CD4-positive, alpha-beta T cell treated with Interleukin-15 for 4 hours (primary cell): ENCODE measurements around the gene SCN2B.
A peak's percentile ranks its signal among the peaks of the same experiment; 100 is the strongest.

Source experiments
- DNase-seq: peaks from one replicate; pipeline ENCODE4 v3.0.0-alpha.2; 2020; ENCODE audit warnings: low spot score

Gene SCN2B

DNA sequence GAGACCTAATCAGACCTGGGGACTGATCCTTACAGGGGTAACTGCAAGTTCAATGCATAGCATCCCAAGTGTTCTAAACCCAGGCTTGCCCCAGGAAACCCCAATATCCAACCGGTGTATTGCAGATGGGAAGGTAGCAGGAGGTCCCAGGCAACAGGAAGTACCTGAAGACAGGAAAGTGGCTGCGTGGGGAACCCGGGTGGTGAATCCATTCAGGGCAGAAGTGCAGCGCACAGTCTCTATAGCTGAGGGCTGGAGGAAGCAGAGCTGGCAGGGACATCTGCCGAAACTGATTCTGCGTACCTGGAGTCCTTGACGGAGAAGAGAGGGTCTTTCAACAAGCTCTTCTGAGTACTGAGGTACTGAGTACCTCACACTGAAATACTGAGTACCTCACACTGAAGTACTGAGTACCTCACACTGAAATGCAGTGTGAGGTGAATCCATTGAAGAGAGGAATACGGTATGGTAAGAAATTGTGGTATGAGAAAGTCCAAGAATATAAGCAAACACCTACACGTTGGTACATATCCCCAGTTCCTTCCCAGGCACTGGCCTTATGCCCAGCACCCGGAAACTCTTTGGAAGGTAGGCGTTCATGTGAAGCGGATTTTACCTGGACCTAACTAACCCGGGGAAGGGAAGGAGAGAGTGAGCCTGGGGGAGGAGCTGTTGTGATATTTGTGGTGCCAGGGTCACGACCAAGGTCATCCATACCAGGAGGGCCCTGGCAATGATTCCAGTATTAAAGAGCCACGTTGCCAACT lies 43.9 kb downstream of the SCN2B start:
- DNase-seq, result no peak

DNA sequence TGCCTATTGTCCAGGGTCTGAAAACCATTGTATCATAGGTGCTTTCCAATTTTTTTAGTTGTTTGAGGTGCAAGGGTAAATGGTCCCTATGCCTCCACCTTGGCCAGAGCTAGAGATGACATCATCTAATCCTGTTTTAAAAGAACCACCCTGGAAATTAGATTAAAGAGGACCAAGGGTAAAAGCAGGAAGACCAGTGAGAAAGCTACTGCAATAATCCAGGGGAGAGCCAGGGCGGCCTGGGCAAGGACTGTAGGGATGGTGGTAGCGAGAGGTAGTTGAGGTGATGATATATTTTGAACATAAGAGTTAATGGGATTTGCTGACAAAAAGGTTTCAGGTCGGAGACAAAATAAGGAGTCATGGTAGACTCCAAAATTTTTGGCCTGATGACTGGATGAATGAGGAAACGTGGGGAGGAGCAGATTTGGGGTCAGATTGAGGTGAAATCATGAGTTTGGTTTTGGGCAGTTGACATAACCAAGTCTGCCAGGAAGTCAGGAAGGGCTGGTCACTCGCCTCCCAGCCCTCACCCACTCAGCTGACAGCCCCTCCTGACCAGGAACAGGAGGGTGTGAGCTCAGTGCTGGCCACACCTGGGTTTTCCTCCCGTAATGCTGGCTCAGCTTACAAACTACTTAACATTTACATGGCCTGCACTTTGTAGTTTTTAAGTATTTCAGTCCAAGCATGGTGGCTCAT lies 46.8 kb downstream of the SCN2B start:
- DNase-seq, result no peak

DNA sequence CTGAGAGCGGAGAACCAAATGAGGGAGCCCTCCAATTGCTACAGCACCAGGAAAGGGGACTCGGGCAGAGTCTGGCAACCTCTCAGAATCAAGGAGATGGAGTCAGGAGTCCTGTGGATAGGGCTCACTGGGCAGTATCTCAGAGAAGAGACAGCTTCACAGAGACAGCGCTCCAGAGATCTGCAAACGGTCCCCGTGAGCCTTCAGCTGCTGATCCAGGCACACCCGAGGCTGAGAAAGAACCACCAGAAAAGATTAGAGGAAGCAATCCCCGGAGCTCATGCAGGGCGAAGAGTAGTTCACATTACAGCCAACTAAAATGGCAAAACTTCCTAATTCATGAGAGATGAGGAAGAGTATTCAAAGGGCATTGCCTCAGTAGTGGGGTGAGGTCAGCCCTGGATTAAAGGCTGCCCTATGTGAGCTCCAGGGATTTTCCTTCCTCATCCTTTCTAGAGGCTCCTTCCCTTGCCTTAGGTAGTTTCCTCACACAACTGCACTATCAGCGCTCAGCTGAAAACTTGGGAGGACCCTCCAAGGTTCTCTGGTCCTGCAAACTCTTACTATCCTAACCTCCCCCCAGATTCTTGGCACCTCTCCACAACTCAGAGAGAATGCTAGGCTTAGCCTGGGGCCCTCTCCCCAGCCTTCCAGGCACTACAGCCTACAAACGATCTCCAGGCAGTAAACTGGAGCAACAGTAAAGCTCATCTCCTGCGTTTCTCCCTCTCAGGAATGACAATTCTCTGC lies 47.5 kb downstream of the SCN2B start:
- no peak for DNase-seq

DNA sequence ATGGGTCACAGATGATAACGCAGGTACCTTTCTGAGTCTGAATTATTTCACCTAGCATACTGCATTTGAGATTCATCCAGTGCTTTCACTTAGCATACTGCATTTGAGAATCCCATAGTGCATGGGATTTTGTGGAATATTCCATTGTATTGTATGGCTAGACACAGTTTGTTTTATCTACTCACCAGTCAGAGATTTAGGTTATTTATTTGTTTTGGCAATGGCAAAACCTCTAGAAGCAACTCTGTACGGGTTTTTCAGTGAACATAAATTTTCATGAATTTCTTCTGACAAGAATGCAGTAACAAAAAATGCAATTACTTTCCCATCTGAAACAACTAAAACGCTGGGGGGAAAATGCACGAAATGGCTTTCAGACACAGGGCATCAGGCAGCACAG lies 48.1 kb downstream of the SCN2B start:
- DNase-seq, result no peak

DNA sequence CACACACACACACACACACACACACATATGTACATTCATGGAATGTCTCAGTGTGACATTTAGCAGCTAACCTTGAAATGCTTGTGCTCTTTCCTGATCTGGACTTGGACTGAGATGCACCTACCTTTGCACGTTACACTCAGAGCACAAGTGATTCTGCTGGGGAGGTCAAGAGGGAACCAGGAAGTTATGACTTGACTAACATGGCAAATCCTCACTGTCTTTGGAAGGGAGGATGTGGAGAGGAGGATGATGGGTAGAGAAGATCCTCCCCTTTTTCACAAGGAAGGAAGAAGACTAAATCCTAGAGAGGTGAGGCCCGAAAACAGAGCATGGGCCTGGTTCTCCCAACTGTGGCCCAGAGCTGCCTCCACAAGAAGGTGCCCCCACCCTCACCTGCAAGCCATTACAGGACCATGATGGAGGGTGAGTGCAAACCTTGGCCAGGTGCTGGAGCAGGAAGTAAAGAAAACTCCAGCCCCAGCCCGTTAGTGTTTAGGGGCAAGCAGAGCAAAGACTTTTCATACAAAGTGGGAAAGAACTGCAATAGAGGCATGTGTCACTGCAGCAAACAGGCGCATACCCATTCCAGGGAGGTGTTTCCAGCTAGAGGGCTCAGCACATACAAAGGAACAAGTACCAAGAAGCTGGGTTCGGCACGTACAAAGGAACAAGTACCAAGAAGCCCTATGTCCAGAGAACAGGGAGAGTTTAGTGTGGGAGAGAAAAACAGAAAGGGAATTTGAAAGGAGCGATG lies 50.2 kb downstream of the SCN2B start:
- DNase-seq, result no peak

DNA sequence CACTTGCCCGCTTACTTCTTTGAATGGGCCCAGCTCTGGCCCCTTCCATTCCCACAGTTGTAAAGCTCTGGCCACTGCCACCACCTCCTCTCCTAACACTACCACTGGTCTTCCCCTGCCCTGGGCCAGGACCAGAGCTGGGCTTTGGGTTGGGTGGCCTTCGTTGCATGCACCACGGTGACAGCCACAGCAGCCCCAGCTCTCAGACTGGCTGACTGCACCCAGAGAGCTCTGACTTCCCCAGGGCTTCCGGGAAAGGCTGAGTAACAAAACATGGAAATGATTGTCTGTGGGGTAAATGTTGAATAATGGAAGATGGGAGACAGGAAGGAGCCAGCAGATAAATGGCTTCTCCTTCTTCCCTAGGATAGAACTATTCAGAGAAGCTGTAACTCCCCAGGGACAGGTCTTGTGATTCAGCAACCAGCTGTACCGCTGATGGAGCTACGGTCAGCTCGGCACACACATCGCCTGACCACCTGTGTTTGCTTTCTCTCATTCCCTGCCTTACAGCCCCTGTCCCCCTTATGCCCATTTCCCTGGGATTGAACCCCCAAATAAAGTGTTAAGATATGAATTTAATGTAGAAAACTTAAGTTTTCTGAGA lies 51.4 kb downstream of the SCN2B start:
- no peak for DNase-seq

DNA sequence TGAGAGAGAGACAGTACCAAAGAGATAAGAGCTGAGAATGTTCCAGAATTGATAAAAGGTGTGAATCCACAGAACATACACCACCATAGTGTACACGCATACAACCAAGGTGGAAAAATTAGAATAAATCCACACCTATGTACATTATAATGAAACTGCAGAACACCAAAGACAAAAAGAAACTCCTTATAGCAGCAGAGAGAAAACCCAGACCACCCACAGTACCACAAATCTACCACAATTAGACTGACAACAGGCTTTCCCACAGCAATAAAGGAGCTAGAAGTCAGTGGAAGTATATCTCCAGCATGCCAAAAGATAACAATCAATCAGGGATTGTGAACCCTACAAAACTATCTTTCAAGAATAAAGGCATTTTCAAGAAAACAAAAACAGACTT lies 55.6 kb downstream of the SCN2B start:
- DNase-seq, result no peak

DNA sequence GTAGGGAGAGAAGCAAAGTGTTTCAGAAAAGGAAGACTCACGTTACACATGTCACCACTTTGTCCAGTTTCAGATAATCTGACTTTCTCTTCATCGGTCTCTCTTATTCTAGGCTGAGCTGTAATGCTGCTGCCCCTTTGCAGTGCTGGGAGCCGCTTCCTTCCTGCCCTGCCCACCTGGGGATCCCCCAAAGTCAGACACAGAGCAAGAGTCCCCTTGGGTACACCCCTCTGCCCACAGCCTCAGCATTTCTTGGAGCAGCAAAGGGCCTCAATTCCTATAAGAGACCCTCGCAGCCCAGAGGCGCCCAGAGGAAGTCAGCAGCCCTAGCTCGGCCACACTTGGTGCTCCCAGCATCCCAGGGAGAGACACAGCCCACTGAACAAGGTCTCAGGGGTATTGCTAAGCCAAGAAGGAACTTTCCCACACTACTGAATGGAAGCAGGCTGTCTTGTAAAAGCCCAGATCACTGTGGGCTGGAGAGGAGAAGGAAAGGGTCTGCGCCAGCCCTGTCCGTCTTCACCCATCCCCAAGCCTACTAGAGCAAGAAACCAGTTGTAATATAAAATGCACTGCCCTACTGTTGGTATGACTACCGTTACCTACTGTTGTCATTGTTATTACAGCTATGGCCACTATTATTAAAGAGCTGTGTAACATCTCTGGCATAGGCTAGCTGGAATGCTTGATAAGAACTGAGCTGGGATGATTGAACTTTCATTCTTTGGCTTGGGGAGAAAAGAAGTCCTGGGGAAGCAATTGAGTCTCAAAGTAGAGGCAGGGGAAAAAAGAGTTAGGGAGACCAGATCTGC lies 58.4 kb downstream of the SCN2B start:
- peak; percentile 12 for DNase-seq

DNA sequence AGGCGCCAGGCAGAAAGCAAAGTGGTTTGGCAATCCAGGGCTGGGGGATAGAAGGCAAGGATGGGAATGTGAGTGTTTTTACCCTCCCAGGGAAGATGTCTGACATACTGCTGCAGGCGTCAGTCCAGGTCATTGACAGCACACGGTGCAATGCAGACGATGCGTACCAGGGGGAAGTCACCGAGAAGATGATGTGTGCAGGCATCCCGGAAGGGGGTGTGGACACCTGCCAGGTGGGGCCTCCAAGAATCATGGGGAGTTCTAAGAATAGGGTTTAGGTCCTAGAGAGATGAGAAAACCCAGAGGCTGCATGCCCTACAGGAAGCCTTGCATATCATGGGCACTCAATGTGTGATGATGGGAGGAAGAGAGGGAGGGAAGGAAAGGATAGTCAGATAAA lies 61.4 kb downstream of the SCN2B start:
- peak; percentile 22 for DNase-seq

DNA sequence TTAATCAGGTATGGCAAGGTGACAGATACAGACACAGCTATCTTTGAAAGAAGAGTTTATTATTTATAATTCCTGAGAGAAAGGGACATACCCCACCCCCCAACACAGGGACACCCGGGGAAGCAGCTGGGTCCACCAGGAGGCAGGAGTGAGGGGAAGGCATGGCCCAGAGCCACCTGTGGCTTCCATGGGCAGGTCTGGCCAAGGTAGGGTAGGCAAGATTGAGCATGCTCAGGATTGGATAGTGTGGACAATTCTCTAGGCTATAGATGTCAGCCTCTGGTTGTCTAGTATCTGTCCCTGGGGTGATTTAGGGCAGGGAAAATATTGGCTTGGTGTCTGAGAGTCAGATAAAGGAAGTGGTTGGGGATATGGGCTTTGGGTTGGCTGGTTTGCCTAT lies 62.2 kb downstream of the SCN2B start:
- no peak for DNase-seq

DNA sequence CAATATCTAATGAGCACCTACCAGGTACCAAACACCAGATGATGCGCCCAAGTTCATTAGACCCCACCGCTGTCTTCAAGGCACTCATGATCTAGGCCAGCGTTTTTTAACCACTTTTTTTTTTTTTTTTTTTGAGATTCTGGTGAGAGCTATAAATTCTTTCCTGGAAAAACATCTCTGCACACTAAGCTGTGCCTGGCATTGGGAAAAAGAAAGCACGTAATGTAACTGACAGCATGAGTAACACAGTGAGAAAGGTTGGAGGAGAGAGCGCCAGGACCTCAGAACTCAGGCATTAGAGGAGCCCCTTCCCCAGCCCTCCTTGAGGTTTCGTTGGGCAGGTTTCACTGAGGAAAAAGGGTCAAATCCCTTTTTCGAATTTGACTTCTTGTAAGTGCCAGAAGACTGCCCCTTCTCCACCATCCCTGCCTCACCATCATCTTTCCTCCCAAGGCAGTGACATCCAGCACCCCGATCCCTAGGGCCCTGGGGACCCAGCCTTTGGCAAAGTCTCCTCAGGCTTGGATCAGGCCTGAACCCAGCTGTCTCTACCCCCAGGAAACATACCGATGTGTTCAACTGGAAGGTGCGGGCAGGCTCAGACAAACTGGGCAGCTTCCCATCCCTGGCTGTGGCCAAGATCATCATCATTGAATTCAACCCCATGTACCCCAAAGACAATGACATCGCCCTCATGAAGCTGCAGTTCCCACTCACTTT lies 63.6 kb downstream of the SCN2B start:
- DNase-seq, result no peak
